ENCODE results near the gene SMOC1. TPM values are rescaled to one million over a fixed set of nuclear protein-coding genes. Genes with fewer than 3 reads are reported as not detected.

Gene SMOC1
- total RNA-seq, 1 donor from 2014 or later: 0.22 TPM

- intact Hi-C loops (cut with DNase I): no loop called here
These were observed 19.0 kb upstream of the SMOC1 start for GRCh38 chr14:69860221-69860620.

GRCh38 chr14:69861025-69861569 is 18.1 kb upstream of the SMOC1 start:
- DNase-seq (ENCODE audit: low spot score): no peak
- intact Hi-C loops (cut with DNase I): no loop called here

More at GRCh38 chr14:69860221-69860620, 19.0 kb upstream of the SMOC1 start:
- no peak for DNase-seq (ENCODE audit: low spot score)

- DNase-seq (ENCODE audit: low spot score): no peak
- intact Hi-C loops (cut with DNase I): no loop called here
These were observed 16.1 kb upstream of the SMOC1 start for GRCh38 chr14:69863083-69863482.

GRCh38 chr14:69865701-69866365 is 13.4 kb upstream of the SMOC1 start:
- DNase-seq (ENCODE audit: low spot score): no peak
- intact Hi-C loops (cut with DNase I): no loop called here

GRCh38 chr14:69868363-69868963 is 10.8 kb upstream of the SMOC1 start:
- DNase-seq (ENCODE audit: low spot score): no peak
- intact Hi-C loops (cut with DNase I): no loop called here

GRCh38 chr14:69870613-69871012 is 8.6 kb upstream of the SMOC1 start:
- intact Hi-C loops (cut with DNase I): no loop called here
- no peak for DNase-seq (ENCODE audit: low spot score)

GRCh38 chr14:69873877-69874780 is 5.1 kb upstream of the SMOC1 start:
- intact Hi-C loops (cut with DNase I): no loop called here
- DNase-seq (ENCODE audit: low spot score): no peak

- DNase-seq (ENCODE audit: low spot score): no peak
- intact Hi-C loops (cut with DNase I): no loop called here
These were observed 2.9 kb upstream of the SMOC1 start for GRCh38 chr14:69876221-69876847.

- intact Hi-C loops (cut with DNase I): no loop called here
- DNase-seq (ENCODE audit: low spot score): no peak
These were observed 2.3 kb upstream of the SMOC1 start for GRCh38 chr14:69876848-69877306.

- DNase-seq (ENCODE audit: low spot score): no peak
These were observed 1.7 kb upstream of the SMOC1 start for GRCh38 chr14:69877492-69877891.

GRCh38 chr14:69878251-69878650 is 965 bp upstream of the SMOC1 start:
- intact Hi-C loops (cut with DNase I): no loop called here
- DNase-seq (ENCODE audit: low spot score): no peak

More at GRCh38 chr14:69877492-69877891, 1.7 kb upstream of the SMOC1 start:
- intact Hi-C loops (cut with DNase I): no loop called here

GRCh38 chr14:69880044-69880487 is 850 bp downstream of the SMOC1 start:
- intact Hi-C loops (cut with DNase I): no loop called here
- DNase-seq (ENCODE audit: low spot score): no peak

- no peak for DNase-seq (ENCODE audit: low spot score)
- intact Hi-C loops (cut with DNase I): no loop called here
These were observed 1.7 kb downstream of the SMOC1 start for GRCh38 chr14:69880893-69881292.

- intact Hi-C loops (cut with DNase I): no loop called here
- no peak for DNase-seq (ENCODE audit: low spot score)
These were observed 3.1 kb downstream of the SMOC1 start for GRCh38 chr14:69882116-69882864.

GRCh38 chr14:69882915-69883314 is 3.7 kb downstream of the SMOC1 start:
- intact Hi-C loops (cut with DNase I): no loop called here
- DNase-seq (ENCODE audit: low spot score): no peak

- DNase-seq (ENCODE audit: low spot score): no peak
- intact Hi-C loops (cut with DNase I): no loop called here
These were observed 7.4 kb downstream of the SMOC1 start for GRCh38 chr14:69886453-69887242.

GRCh38 chr14:69887740-69888657 is 8.8 kb downstream of the SMOC1 start:
- DNase-seq (ENCODE audit: low spot score): no peak
- intact Hi-C loops (cut with DNase I): no loop called here

Measured in cardiac septum (tissue), 1 donor.